ENCODE measurements around the gene KAT2A. TPM values are rescaled to one million over a fixed set of nuclear protein-coding genes. Genes with fewer than 3 reads are reported as not detected.

Gene KAT2A
- total RNA-seq, 2 donors from 2014 or later, result 33.3 to 35.5 TPM

DNA sequence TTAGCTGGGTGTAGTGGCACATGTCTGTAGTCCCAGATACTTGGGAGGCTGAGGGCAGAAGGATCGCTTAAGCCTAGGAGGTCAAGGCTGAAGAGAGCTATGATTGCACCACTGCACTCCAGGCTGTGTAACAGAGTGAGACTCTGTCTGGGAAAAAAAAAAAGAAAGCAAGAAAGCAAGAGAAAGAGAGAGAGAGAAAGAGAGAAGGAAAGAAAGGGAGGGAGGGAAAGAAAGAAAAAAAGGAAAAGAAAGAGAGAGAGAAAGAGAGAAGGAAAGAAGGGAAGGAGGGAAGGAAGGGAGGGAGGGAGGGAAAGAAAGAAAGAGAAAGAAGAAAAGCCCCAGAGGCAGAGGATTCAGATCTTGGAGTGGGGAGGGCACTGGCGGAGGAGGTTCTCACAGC, 15.2 kb downstream of the KAT2A start:
- Mint-ChIP-seq H3K36me3 (ENCODE audit: low read depth) (peaks cover 4% of the 10 kb centered on the region), H3K27me3 (no peaks in the 10 kb centered on the region), H3K4me1 (peaks cover 12% of the 10 kb centered on the region), H3K4me3 (no peak overlapping the region), H3K27ac (no peak overlapping the region)
- ATAC-seq (no peak), DNase-seq (no peak)
- H3K9me3 ChIP-seq (ENCODE audit: control insufficient read depth, low read length, poor library complexity, severe bottlenecking), result no peaks in the 10 kb centered on the region

DNA sequence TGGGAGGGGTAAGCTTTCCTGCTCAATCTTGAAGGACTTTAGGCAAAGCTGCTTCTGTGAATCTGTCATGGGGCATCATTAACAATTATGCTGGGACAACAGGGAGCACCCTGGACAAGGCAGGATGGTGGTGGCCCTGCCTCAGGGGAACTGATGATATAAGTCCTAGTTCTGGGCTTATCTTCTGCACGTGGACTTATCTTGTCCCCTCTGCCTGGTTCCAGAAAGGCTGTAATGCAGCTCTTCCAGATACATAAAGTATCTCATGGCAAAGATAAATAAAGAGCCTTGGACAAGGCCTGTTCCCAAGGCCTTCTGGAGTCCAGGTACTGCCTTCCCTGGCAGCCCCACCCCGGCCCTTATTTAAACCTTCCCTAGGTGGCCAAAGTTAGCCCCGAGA, 16.9 kb downstream of the KAT2A start:
- Mint-ChIP-seq H3K27ac (no peak overlapping the region), H3K4me1 (peaks cover 4% of the 10 kb centered on the region)
- no peaks in the 10 kb centered on the region for H3K9me3 ChIP-seq (ENCODE audit: control insufficient read depth, low read length, poor library complexity, severe bottlenecking)

GRCh38 chr17:42103221-42103954, 17.8 kb downstream of the KAT2A start:
- Mint-ChIP-seq H3K27ac (no peak overlapping the region), H3K27me3 (no peaks in the 10 kb centered on the region), H3K4me1 (peaks cover 2% of the 10 kb centered on the region), H3K36me3 (ENCODE audit: low read depth) (no peaks in the 10 kb centered on the region), H3K4me3 (no peak overlapping the region)
- ATAC-seq (no peak), DNase-seq (no peak)
- no peaks in the 10 kb centered on the region for H3K9me3 ChIP-seq (ENCODE audit: control insufficient read depth, low read length, poor library complexity, severe bottlenecking)

More for the DNA sequence above, 16.9 kb downstream of the KAT2A start:
- no peak overlapping the region for H3K4me3 Mint-ChIP-seq
- ATAC-seq (no peak), DNase-seq (no peak)
- no peaks in the 10 kb centered on the region for H3K27me3 Mint-ChIP-seq
- H3K36me3 Mint-ChIP-seq (ENCODE audit: low read depth), result no peaks in the 10 kb centered on the region

DNA sequence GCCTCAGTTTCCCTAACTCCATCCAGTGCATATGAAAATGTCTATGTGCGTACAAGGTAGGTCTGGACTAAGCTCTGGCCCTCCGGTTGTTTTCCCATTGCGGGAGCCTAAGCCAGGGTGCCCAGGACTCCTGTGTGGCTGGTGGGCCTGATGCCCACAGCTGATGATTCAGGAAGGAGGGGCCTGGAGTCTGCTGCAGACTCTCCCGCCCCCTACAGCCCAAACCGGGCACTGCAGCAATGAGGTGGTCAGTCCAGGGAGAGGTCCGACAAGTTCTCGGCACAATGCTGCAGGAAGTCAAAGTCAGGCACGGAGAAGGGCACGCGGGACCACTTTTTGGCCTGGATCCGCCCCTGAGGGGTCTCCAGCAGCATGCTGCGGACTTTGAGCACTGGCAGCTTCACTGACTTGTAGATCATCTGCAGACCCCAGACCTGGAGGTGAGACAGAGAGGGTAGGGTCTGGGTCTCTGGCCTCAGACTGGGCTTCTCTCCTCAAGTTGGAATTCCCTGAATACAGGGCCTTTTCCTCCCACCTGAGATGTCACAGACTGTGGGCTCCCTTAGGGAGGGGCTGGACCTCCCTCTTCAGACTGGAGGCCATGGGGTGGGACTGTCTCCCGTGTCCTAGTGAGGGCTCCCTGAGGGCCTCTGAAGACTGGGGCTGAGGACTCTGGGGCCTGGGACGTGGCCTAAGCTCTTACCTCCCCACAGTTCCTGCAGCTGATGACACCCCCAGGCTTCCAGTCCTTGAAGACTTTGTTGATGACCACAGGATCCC, 19.5 kb downstream of the KAT2A start:
- ATAC-seq (peak; percentile 45), DNase-seq (peak; percentile 34 to 47 (median 43))
- Mint-ChIP-seq H3K4me1 (peaks cover 8% of the 10 kb centered on the region), H3K27ac (no peak overlapping the region), H3K27me3 (peaks cover 1% of the 10 kb centered on the region), H3K4me3 (no peak overlapping the region), H3K36me3 (ENCODE audit: low read depth) (no peaks in the 10 kb centered on the region)
- no peaks in the 10 kb centered on the region for H3K9me3 ChIP-seq (ENCODE audit: control insufficient read depth, low read length, poor library complexity, severe bottlenecking)

GRCh38 chr17:42098730-42099399, 22.3 kb downstream of the KAT2A start:
- peak; percentile 21 for ATAC-seq
- H3K27me3 Mint-ChIP-seq, result peaks cover 13% of the 10 kb centered on the region
- DNase-seq, result no peak
- H3K4me3 Mint-ChIP-seq, result no peak overlapping the region
- peaks cover 2% of the 10 kb centered on the region for H3K36me3 Mint-ChIP-seq (ENCODE audit: low read depth)
- H3K9me3 ChIP-seq (ENCODE audit: control insufficient read depth, low read length, poor library complexity, severe bottlenecking), result no peaks in the 10 kb centered on the region
- H3K27ac Mint-ChIP-seq, result no peak overlapping the region
- peaks cover 11% of the 10 kb centered on the region for H3K4me1 Mint-ChIP-seq

DNA sequence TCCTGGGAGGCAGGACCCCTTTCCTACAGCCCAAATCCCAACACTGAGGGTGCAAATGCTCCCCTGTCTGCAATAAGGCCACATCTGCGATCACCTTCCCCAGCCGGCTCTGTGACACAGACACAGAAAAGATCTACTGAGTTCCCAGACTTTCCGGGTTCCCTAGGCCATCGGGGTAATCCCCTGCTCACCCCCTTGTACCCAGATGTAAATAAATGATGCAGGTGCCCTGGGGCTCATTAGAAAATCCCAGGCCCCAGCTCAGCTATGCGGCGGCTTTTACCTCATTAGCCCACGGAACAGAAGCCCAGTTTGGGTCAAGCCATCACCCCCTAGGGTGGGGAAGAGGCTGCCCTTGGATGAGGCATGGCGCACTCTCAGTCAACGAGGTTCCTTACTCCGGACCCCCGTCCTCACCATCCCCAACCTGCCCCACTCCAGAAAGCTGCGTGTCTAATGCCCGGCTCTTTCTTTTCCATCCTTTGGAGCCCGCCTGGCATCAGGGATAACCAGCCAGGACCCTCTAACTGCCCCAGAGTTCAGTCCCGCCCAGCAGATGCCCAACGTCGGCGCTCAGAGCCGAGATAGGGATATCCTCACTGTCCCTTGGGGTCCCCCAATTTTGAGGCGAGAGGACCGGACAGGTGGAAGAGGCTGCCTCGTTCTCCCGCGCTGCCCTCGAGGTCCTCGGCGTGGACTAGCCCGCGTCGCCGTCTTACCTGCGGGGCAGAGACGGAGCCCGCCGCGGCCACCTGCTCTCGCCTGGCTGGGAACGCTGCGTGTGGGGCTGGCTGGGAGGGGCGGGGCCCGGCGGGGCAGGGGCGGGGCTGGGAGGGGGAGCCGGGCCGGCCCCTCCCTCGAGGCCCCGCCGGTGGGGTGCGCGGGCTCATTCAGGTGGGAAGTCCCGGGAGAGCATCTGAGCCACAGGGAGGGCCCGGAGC, 23.2 kb downstream of the KAT2A start, which contains the start of gene ZNF385C:
ZNF385C (minus strand) TSS at position 783 of the 941 bp plus-strand sequence. CDS start 35,417 bp downstream, outside the sequence.
- H3K27ac Mint-ChIP-seq, result no peak within 1 kb of the TSS
- H3K4me3 Mint-ChIP-seq, result peak within 1 kb of the TSS; percentile 71
- H3K9me3 ChIP-seq (ENCODE audit: control insufficient read depth, low read length, poor library complexity, severe bottlenecking), result no peaks in the 10 kb centered on the region
- H3K4me1 Mint-ChIP-seq, result peaks cover 11% of the 10 kb centered on the region
- DNase-seq (peak in 2 of 3 donors; percentile 52 to 57), ATAC-seq (peak; percentile 81)
- H3K36me3 Mint-ChIP-seq (ENCODE audit: low read depth), result peaks cover 2% of the 10 kb centered on the region
- H3K27me3 Mint-ChIP-seq, result peaks cover 15% of the 10 kb centered on the region

DNA sequence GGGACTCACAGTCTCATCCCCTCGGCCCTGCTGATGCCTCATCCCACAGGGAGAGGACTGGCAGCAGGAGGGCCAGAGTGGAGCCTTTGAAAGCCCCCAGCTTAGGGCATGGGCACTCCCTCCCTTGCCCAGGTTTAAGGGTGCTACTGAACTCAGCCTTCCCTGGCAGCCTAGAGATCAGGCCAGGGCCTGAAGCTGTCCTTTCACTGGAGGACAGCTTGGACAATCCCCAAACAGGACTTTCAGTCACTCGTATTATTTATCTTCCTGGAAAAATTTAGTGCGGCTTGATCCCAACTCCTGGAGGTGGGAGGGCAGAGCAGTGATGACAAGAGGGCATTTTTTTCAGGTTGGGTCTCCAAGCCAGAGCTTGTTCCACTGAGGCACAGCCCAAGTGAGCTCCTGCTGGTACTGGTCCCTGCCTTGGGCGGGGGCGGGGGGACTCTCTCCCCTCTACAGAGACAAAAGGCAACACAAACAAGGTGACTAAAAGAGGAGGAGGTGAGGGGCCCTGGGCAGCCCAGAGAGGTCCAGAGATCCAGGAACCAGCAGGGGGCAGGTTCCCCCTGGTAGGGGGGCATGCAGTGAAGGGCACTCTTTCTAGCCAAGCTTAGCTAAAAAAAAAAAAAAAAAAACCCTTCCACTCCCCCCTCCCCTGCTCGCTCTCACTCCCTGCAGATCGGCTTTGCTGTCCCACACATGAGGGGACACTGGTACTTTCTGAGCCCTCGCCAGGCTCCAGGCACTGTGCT, 24.6 kb downstream of the KAT2A start:
- peaks cover 11% of the 10 kb centered on the region for H3K4me1 Mint-ChIP-seq
- peaks cover 15% of the 10 kb centered on the region for H3K27me3 Mint-ChIP-seq
- peaks cover 2% of the 10 kb centered on the region for H3K36me3 Mint-ChIP-seq (ENCODE audit: low read depth)
- H3K27ac Mint-ChIP-seq, result no peak overlapping the region
- no peaks in the 10 kb centered on the region for H3K9me3 ChIP-seq (ENCODE audit: control insufficient read depth, low read length, poor library complexity, severe bottlenecking)
- no peak for ATAC-seq
- H3K4me3 Mint-ChIP-seq, result no peak overlapping the region
- DNase-seq, result no peak

- DNase-seq (no peak), ATAC-seq (no peak)
- Mint-ChIP-seq H3K27me3 (peaks cover 20% of the 10 kb centered on the region), H3K27ac (no peak overlapping the region), H3K4me3 (no peak overlapping the region), H3K4me1 (peaks cover 11% of the 10 kb centered on the region), H3K36me3 (ENCODE audit: low read depth) (peaks cover 2% of the 10 kb centered on the region)
- H3K9me3 ChIP-seq (ENCODE audit: control insufficient read depth, low read length, poor library complexity, severe bottlenecking), result no peaks in the 10 kb centered on the region
Observed at GRCh38 chr17:42094375-42095069, 26.6 kb downstream of the KAT2A start.

DNA sequence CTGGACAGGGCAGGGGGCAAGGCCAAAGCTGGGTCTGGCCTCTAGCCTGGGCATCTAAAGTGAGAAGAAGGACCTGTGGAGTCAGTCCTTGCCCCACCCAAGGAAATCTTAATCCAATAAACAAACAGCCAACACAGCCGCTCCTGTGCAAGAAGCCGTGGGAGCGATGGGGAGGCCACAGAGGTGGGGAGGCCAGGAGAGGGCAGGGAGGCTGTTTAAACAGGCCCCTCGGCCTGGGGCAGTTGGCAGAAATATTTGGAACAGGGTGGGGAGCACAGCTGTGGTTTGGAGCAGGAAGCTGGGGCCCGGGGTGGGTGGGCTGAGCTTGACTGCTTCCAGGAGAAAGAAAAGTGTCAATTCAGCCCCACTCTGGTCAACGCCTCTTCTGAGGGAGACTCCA, 28.2 kb downstream of the KAT2A start:
- H3K4me3 Mint-ChIP-seq, result no peak overlapping the region
- ATAC-seq (no peak), DNase-seq (no peak)
- no peak overlapping the region for H3K27ac Mint-ChIP-seq
- H3K27me3 Mint-ChIP-seq, result peaks cover 23% of the 10 kb centered on the region
- peaks cover 2% of the 10 kb centered on the region for H3K36me3 Mint-ChIP-seq (ENCODE audit: low read depth)
- H3K9me3 ChIP-seq (ENCODE audit: control insufficient read depth, low read length, poor library complexity, severe bottlenecking), result no peaks in the 10 kb centered on the region
- H3K4me1 Mint-ChIP-seq, result peaks cover 9% of the 10 kb centered on the region

DNA sequence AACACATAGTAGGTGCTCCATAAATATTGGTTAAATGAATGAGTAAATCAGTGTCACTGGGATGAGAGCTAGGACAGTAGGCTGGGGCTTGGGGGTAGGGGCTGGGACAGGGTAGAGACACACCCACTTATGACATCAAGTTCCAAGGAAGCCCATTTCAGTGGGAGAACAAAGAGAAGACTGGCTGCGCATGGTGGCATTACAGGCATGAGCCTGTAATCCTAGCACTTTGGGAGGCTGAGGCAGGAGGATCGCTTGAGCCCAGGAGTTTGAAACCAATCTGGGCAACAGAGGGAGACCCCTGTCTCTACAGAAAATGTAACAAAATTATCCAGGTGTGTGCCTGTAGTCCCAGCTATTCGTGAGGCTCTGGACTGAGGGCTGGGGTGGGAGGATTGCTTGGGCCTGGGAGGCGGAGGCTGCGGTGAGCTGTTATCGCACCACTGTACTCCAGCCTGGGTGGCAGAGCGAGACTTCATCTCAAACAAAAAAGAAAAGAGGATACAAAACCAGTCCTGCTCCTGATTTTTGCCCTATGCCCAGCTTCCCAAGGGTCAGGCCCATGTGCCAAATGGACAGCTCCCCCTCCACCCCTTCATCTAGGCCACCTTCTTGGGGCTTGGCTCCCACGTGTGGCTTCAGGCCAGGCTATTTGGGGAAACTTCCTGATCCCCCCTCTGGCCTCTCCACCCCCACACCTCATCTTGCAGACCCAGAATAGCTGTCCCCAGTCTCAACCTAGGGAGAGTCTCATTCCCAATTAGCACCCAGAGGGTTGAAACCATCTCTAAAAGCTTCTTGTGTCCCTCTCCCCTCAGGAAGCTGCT, 30.0 kb downstream of the KAT2A start:
- ATAC-seq, result no peak
- peaks cover 18% of the 10 kb centered on the region for H3K27me3 Mint-ChIP-seq
- H3K36me3 Mint-ChIP-seq (ENCODE audit: low read depth), result peaks cover 2% of the 10 kb centered on the region
- H3K27ac Mint-ChIP-seq, result no peak overlapping the region
- DNase-seq, result no peak
- no peaks in the 10 kb centered on the region for H3K9me3 ChIP-seq (ENCODE audit: control insufficient read depth, low read length, poor library complexity, severe bottlenecking)
- peaks cover 6% of the 10 kb centered on the region for H3K4me1 Mint-ChIP-seq
- H3K4me3 Mint-ChIP-seq, result no peak overlapping the region

DNA sequence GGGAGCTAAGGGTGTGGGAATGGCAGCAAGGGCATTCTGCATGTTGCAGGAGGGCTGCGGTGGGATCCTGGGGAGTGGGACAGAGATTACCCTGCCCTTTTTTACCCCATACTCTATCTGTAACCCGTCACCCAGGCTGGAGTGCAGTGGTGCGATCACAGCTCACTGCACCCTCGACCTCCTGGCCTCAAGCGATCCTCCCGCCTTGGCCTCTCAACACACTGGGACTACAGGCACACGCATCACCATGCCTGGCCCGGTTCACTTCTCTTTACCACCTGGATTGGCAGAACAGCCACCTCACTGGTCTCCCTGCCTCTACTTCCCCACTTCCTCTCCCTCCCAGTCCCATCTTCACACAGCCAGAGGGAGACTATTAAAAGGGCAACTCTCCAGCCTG, 32.4 kb downstream of the KAT2A start:
- Mint-ChIP-seq H3K36me3 (ENCODE audit: low read depth) (no peaks in the 10 kb centered on the region), H3K27ac (no peak overlapping the region), H3K4me3 (no peak overlapping the region), H3K27me3 (peaks cover 9% of the 10 kb centered on the region), H3K4me1 (no peaks in the 10 kb centered on the region)
- DNase-seq (no peak), ATAC-seq (no peak)
- no peaks in the 10 kb centered on the region for H3K9me3 ChIP-seq (ENCODE audit: control insufficient read depth, low read length, poor library complexity, severe bottlenecking)
